SK-N-SH (cell line): ENCODE data around the gene OSGEPL1. TPM values are rescaled to one million over a fixed set of nuclear protein-coding genes. Genes with fewer than 3 reads are reported as not detected.

Source experiments
- CTCF ChIA-PET: fragments of 300-600, 350-600 bp; formaldehyde crosslinking; extraction: SDS; loops from one replicate; lab custom pipeline; 2021; lab: Yijun Ruan, JAX
- POLR2A ChIA-PET: fragments of 350-600 bp; sonication (Branson Sonifier 250); formaldehyde crosslinking; extraction: SDS; loops from one replicate; lab custom pipeline; 2020; ENCODE audit warnings: antibody characterized with exemption, inconsistent platforms; lab: Yijun Ruan, JAX
- DNase-seq: peaks from one replicate; pipeline ENCODE4 v3.0.0; 2012
- H2AFZ ChIP-seq: fragments of 200-600 bp; sonication (generic); 2 replicates; pipeline ENCODE4 v1.8.1; 2016; ENCODE audit warnings: antibody characterized with exemption, mild to moderate bottlenecking, low read depth
- H3F3A ChIP-seq: fragments of 200-600 bp; sonication (generic); replicated peaks from 2 replicates; pipeline ENCODE3; 2016; ENCODE audit warnings: antibody characterized with exemption, mild to moderate bottlenecking; ENCODE audit not compliant: insufficient read depth
- H3K27ac ChIP-seq, 2 experiments: fragments of 200-500 bp in 1 of 2; fragments of 200-600 bp in 1 of 2; sonication (Bioruptor generic) in 1 of 2; sonication (generic), shearing (Covaris generic) in 1 of 2; 2 replicates each; pipeline versions ENCODE4 v1.5.1 to v1.6.1; 2014 to 2016; ENCODE audit warnings: low read depth in 2 of 2, inconsistent platforms in 1 of 2, low read length in 1 of 2, mild to moderate bottlenecking in 1 of 2, mixed read lengths in 1 of 2
- H3K27me3 ChIP-seq: fragments of 200-600 bp; sonication (generic), shearing (Covaris generic); 2 replicates; pipeline ENCODE4 v1.6.1; 2016; ENCODE audit warnings: mixed run types; ENCODE audit not compliant: insufficient read depth
- H3K36me3 ChIP-seq, 2 experiments: fragments of 200-500 bp in 1 of 2; fragments of 200-600 bp in 1 of 2; sonication (Bioruptor generic) in 1 of 2; sonication (generic) in 1 of 2; replicated peaks in 1 of 2; 2 replicates each; pipeline versions ENCODE3 to v1.5.1; 2014 to 2016; ENCODE audit warnings: low read length in 1 of 2, mild to moderate bottlenecking in 1 of 2; ENCODE audit not compliant: insufficient read depth in 2 of 2, control insufficient read depth in 1 of 2
- H3K4me1 ChIP-seq, 2 experiments: fragments of 200-500 bp in 1 of 2; fragments of 200-600 bp in 1 of 2; sonication (Bioruptor generic) in 1 of 2; sonication (generic), shearing (Covaris generic) in 1 of 2; 2 replicates each; pipeline versions ENCODE4 v1.5.1 to v1.6.1; 2014 to 2016; ENCODE audit warnings: low read depth in 1 of 2, low read length in 1 of 2, mixed run types in 1 of 2; ENCODE audit not compliant: insufficient read depth in 2 of 2, control insufficient read depth in 1 of 2
- H3K4me2 ChIP-seq: fragments of 200-600 bp; sonication (generic), shearing (Covaris generic); 2 replicates; pipeline ENCODE4 v1.6.1; 2017; ENCODE audit warnings: mixed run types
- H3K4me3 ChIP-seq, 2 experiments: fragments of 200-500 bp in 1 of 2; fragments of 200-600 bp in 1 of 2; sonication (Bioruptor generic) in 1 of 2; sonication (generic), shearing (Covaris generic) in 1 of 2; 2 replicates each; pipeline versions ENCODE4 v1.5.1 to v1.8.1; 2014 to 2016; ENCODE audit warnings: low read depth in 2 of 2, inconsistent platforms in 1 of 2, low read length in 1 of 2, mild to moderate bottlenecking in 1 of 2, mixed read lengths in 1 of 2, moderate library complexity in 1 of 2
- H3K79me2 ChIP-seq: fragments of 200-600 bp; sonication (generic); 2 replicates; pipeline ENCODE4 v1.8.1; 2017; ENCODE audit warnings: mild to moderate bottlenecking; ENCODE audit not compliant: insufficient read depth
- H3K9ac ChIP-seq: fragments of 200-600 bp; sonication (generic); 2 replicates; pipeline ENCODE4 v1.6.1; 2017; ENCODE audit warnings: mixed run types
- H3K9me2 ChIP-seq: fragments of 200-600 bp; sonication (generic); 2 replicates; pipeline ENCODE4 v1.6.1; 2017; ENCODE audit warnings: mixed run types
- H3K9me3 ChIP-seq: fragments of 200-600 bp; sonication (generic); 2 replicates; pipeline ENCODE4 v1.6.1; 2017; ENCODE audit warnings: mixed run types, mild to moderate bottlenecking, moderate library complexity
- H4K20me1 ChIP-seq: fragments of 200-600 bp; sonication (generic); 2 replicates; pipeline ENCODE4 v1.6.1; 2017; ENCODE audit warnings: mild to moderate bottlenecking, mixed run types; ENCODE audit not compliant: insufficient read depth
- CTCF ChIP-seq: fragments of 200-600 bp; sonication (generic); IDR thresholded peaks from 2 replicates; pipeline ENCODE4 v1.6.1; 2017; ENCODE audit warnings: antibody characterized with exemption, mild to moderate bottlenecking, moderate library complexity
- ELF1 ChIP-seq: IDR thresholded peaks from 2 replicates; pipeline ENCODE4 v1.4.0; 2012
- EP300 ChIP-seq, 2 experiments: IDR thresholded peaks; 2 replicates each; pipeline versions ENCODE4 v1.4.0 to v1.6.1; 2012; ENCODE audit warnings: borderline replicate concordance in 1 of 2, low read depth in 1 of 2, low read length in 1 of 2
- EZH2phosphoT487 ChIP-seq: fragments of 200-600 bp; sonication (generic); IDR thresholded peaks from 2 replicates; pipeline ENCODE4 v1.6.1; 2017; ENCODE audit warnings: low read depth, mixed run types, mild to moderate bottlenecking, antibody characterized with exemption, moderate library complexity, borderline replicate concordance
- FOXJ3 ChIP-seq: sonication (generic); formaldehyde crosslinking; IDR thresholded peaks from 2 replicates; pipeline ENCODE4 v1.5.1; 2020; ENCODE audit warnings: mild to moderate bottlenecking, missing genetic modification reagents
- MXI1 ChIP-seq: IDR thresholded peaks from 2 replicates; pipeline ENCODE4 v1.6.1; 2012; ENCODE audit warnings: mild to moderate bottlenecking, low read depth, low read length, improper control_type of control experiment
- NFIC ChIP-seq: IDR thresholded peaks from 2 replicates; pipeline ENCODE4 v1.4.0; 2012; ENCODE audit warnings: borderline replicate concordance
- POLR2AphosphoS5 ChIP-seq: IDR thresholded peaks from 2 replicates; pipeline ENCODE4 v1.6.1; 2012; ENCODE audit warnings: low read depth, low read length
- RAD21 ChIP-seq: IDR thresholded peaks from 2 replicates; pipeline ENCODE4 v1.6.1; 2012; ENCODE audit warnings: mild to moderate bottlenecking, low read length
- REST ChIP-seq: IDR thresholded peaks from 2 replicates; pipeline ENCODE4 v1.6.1; 2012; ENCODE audit warnings: mild to moderate bottlenecking, low read depth, low read length, moderate library complexity
- RXRA ChIP-seq: IDR thresholded peaks from 2 replicates; pipeline ENCODE4 v1.4.0; 2012; ENCODE audit warnings: low read depth, mild to moderate bottlenecking, borderline replicate concordance
- SMC3 ChIP-seq: IDR thresholded peaks from 2 replicates; pipeline ENCODE4 v1.6.1; 2012; ENCODE audit warnings: low read depth, low read length, improper control_type of control experiment
- USF2 ChIP-seq: fragments of 150-350 bp; IDR thresholded peaks from 2 replicates; pipeline ENCODE4 v1.6.1; 2017; ENCODE audit warnings: antibody characterized with exemption, low read length, low read depth, borderline replicate concordance
- YY1 ChIP-seq: IDR thresholded peaks from 2 replicates; pipeline ENCODE4 v1.4.0; 2012; ENCODE audit warnings: low read depth, mild to moderate bottlenecking
- WGBS: methylation state at CpG from one replicate; pipeline ENCODE4 v1.1.6; 2017; ENCODE audit warnings: low lambda C conversion rate; 5-methylcytosine and 5-hydroxymethylcytosine counted together
- polyA plus RNA-seq, 3 experiments: library from polyadenylated mRNA; depleted of rRNA; stranded (reverse); fragments of >200 nt; gene quantifications; 2 replicates each; pipeline ENCODE4 v1.2.3, GENCODE V29; 2012

The OSGEPL1 gene
- polyA plus RNA-seq, 1 of the 3 experiments (the other 2 are of a cell fraction), result 5.8 TPM

- TF ChIP-seq REST, result no peak
- TF ChIP-seq FOXJ3, result no peak
- TF ChIP-seq SMC3, result no peak
- no peak for TF ChIP-seq EP300 (IDR thresholded peaks at IDR 0.05; ENCODE audit: borderline replicate concordance in 1 of 2, low read depth in 1 of 2, low read length in 1 of 2)
- no peak for TF ChIP-seq USF2
- no peak for TF ChIP-seq MXI1
- TF ChIP-seq, all 33 proteins: peak for 0
Measured at GRCh38 chr2:189799030-189799331, 36.4 kb upstream of the OSGEPL1 start (continued).

- H3K9me3 ChIP-seq, result no peaks in the 10 kb centered on the region
- H3K4me2 ChIP-seq, result no peak overlapping the region
- H3K27ac ChIP-seq, result no peak overlapping the region
- H3K27me3 ChIP-seq, result no peaks in the 10 kb centered on the region
- peaks cover 13% of the 10 kb centered on the region; the same call in 1 of the 2 replicates for H3K79me2 ChIP-seq
- DNase-seq, result peak; percentile 21
- no peak overlapping the region for H3K4me3 ChIP-seq
- H3K4me1 ChIP-seq, result peaks cover 0 to 5% of the 10 kb centered on the region in 2 experiments; a peak in 3 of 4 replicates
- no peak overlapping the region for H2AFZ ChIP-seq
- WGBS, result 72% methylated on average over 4 of the region's 4 CpGs
- H4K20me1 ChIP-seq, result no peaks in the 10 kb centered on the region
- CTCF ChIA-PET, result interaction anchor here (0.6 to 1.6 kb wide), 13 partner anchors 8 to 382 kb away, joined by 3 to 11 read pairs (median 4); a partner anchor contains a TSS
- no peaks in the 10 kb centered on the region for H3F3A ChIP-seq
- POLR2A ChIA-PET, result no interaction called here
- H3K9ac ChIP-seq, result no peak overlapping the region
- no peaks in the 10 kb centered on the region for H3K9me2 ChIP-seq
- TF ChIP-seq POLR2AphosphoS5 (no peak), RAD21 (peak; percentile 69), ELF1 (no peak), RXRA (no peak), NFIC (no peak), CTCF (peak; percentile 67), EZH2phosphoT487 (no peak), USF2 (no peak), SMC3 (peak; percentile 33; the same call in 1 of the 2 replicates), YY1 (no peak)
- peaks cover 55 to 67% of the 10 kb centered on the region in 2 experiments for H3K36me3 ChIP-seq
Measured at GRCh38 chr2:189798312-189799029, 35.9 kb upstream of the OSGEPL1 start.
